SU-DHL-6 (cell line): Measurements from ENCODE around the gene SRSF4.

Experiments used
- CTCF ChIP-seq: fragments of 200-600 bp; sonication (generic); IDR thresholded peaks from one replicate; pipeline ENCODE4 v1.5.1; 2017; ENCODE audit warnings: antibody characterized with exemption, mild to moderate bottlenecking, low read length, moderate library complexity; ENCODE audit not compliant: insufficient read depth, poor library complexity, severe bottlenecking
- EZH2phosphoT487 ChIP-seq: fragments of 200-600 bp; sonication (generic), shearing (Covaris generic); conservative IDR thresholded peaks from 2 replicates; pipeline ENCODE4 v1.6.1; 2018; ENCODE audit warnings: mild to moderate bottlenecking, antibody characterized with exemption, low read length, moderate library complexity, mixed read lengths

GRCh38 chr1:29119121-29119929 lies 62.4 kb downstream of the SRSF4 start:
- no peak for TF ChIP-seq CTCF
- TF ChIP-seq EZH2phosphoT487 = no peak
